GM23248 (cell line): ENCODE data around the gene TIMM22.

Experiments
- EZH2 ChIP-seq: fragments of 200-600 bp; sonication (generic); IDR thresholded peaks from 2 replicates; pipeline ENCODE4 v1.6.1; 2018; ENCODE audit warnings: antibody characterized with exemption, mild to moderate bottlenecking; ENCODE audit not compliant: insufficient read depth, poor library complexity, severe bottlenecking
- EZH2phosphoT487 ChIP-seq: fragments of 200-600 bp; sonication (generic); IDR thresholded peaks from 2 replicates; pipeline ENCODE4 v1.6.1; 2018; ENCODE audit warnings: antibody characterized with exemption, moderate library complexity, mild to moderate bottlenecking, low read depth; ENCODE audit not compliant: insufficient read depth

DNA sequence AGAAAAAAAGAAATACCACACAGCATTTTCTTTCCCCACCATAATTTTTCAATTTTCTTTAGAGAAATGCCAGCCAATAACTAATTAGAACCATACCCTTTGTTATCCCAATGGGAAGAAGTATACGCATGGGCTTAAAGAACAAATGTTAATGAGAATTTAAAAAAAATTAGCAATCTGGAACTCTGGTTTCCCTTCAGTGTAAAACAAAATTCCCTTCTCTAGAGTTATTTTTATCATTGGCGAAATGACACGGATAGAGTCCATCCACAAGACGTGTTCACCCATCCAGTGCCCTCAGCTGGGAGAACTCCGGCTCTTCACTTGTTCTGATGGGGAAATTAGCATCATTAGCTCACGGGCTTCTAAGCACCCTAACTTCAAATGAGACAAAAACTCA, 20.6 kb upstream of the TIMM22 start:
- TF ChIP-seq EZH2phosphoT487: no peak
- no peak for TF ChIP-seq EZH2
